HG03442 (cell line): ENCODE data around the gene CCDC81.
"Not testable (repeated sequence)": the region's sequence is repeated elsewhere in the genome, so short reads cannot be mapped to it uniquely, and the experiment has no call there.

Experiments used
- ATAC-seq: cut with Tn5 transposase; IDR thresholded peaks from one replicate; pipeline ENCODE4 v1.9.1; 2021; ENCODE audit warnings: mild to moderate bottlenecking, moderate library complexity; ENCODE audit not compliant: unreplicated experiment

Gene CCDC81

DNA sequence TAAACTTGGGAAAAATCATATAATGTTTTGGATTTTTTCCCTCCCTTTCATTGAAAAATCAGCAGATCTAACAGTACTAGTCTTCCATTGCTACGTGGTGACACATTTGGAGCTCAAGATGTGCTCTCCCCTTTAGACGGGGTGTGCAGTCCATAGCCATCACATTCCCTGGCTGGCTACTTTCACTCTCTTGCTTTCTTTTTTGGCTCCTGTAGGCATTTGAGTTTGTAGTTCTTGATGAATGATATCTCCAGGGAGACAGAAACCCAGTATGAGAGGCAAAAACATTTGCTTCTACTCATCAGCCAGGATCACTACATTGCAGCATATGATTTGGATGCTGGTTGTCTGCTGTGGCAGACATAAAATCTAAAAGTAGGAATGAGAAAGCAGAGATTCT, 12.1 kb downstream of the CCDC81 start:
- ATAC-seq = no peak

DNA sequence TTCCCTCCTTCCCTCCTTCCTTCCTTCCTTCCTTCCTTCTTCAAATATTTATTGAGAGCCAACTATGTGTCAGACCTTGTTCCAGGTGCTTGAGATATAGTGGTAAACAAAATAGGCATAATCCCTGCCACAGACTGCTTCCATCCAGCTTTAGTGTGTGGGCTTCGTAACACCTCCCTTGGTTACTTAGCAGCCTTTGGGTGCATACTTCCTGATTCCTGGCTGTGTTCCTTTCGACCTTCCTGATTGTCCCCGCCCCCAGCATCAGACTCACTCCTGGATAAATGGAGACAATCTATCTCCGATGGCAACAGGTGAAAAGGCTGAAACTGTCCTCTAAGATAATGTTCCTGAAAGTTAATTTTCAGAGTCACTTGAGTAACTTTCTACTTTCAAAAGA, 13.5 kb downstream of the CCDC81 start:
- ATAC-seq = no peak

GRCh38 chr11:86390487-86390886, 15.8 kb downstream of the CCDC81 start:
- no peak for ATAC-seq

GRCh38 chr11:86395061-86395551, 20.4 kb downstream of the CCDC81 start:
- no peak for ATAC-seq

DNA sequence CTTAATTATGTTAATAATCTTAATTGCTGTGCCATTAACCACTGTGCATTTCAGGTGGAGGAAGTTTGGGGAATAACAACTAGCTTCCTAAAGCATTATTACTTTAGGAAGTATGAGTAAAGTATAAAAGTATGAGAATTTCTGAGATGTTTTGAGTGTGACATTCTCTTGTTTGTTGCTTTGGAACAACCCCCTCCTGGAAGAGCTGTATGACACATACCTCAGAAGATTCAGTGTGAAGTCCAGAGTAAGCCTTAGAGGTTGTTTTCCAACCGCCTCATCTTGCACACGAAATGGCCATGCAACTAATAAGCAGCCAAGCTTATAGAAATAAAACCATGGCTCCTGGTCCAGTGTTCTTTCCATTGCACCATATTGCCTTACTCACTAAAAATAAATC, 21.7 kb downstream of the CCDC81 start:
- no peak for ATAC-seq

GRCh38 chr11:86397351-86397750, 22.7 kb downstream of the CCDC81 start:
- no peak for ATAC-seq

DNA sequence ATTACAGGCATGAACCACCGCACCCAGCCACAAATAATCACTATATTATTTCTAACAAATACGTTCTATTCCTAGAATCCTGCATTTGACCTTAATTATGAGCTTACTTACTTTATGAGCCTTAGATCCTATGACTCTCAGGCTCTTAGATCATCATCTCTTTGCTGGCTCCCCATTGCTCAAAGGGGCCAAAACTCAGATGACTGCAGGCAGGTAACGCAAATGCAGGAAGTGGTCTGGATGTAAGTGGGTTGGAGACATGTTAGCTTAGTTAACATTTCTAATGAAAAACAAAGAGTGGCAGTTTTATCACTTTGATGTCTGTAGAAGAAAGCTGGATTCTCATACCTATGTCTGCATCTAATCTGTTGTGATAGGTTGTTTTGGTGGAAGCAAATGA, 23.4 kb downstream of the CCDC81 start:
- ATAC-seq = no peak

GRCh38 chr11:86403458-86403857, 28.8 kb downstream of the CCDC81 start:
- no peak for ATAC-seq

DNA sequence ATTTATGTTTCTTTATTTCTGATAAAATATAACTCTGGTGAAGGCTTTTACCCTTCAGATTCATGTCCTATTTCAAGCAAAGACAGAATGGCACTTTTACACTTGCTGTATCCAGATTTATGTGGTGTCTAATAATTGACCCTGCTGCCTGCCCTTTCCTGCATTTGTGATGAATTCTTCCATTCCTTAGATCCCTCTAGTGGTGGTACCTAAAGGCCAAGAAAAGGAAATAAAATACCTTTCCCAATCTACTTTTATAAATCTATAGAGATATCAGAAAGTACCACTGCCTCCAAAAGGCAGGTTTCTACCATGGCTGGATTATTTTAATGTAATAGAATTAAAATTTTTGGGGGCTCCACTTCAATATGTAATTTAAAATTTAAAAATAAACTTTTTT, 34.2 kb downstream of the CCDC81 start:
- ATAC-seq = no peak

DNA sequence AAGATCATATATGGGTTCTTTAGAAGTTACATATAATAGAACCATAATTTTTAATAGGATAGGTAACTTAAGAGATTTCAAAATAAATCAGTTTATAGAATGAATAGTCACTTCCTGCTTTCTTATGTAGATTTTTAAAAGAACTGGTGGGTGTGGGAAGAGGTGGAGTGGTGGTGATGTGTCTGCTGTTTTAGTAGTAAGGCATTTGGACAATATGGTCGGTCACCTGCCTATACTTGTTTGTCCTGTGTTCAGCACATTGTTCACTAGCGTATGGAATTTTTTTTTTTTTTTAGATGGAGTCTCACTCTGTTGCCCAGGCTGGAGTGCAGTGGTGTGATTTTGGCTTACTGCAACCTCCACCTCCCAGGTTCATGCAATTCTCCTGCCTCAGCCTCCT, 39.3 kb downstream of the CCDC81 start:
- ATAC-seq = no peak

- ATAC-seq = no peak
These were observed 40.3 kb downstream of the CCDC81 start for GRCh38 chr11:86415026-86415425.

GRCh38 chr11:86416494-86416893, 41.8 kb downstream of the CCDC81 start:
- no peak for ATAC-seq

DNA sequence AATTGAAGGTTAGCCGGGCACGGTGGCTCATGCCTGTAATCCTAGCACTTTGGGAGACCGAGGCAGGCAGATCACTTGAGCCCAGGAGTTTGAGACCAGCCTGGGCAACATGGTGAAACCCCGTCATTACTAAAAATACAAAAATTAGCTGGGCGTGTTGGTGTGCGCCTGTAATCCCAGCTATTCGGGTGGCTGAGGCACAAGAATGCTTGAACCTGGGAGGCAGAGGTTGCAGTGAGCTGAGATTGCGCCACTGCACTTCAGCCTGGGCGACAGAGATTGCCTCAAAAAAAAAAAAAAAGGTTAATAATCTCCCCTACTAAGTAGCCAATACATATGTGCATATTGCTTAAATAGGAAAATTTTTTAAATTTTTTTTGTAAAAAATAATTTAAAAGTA, 42.3 kb downstream of the CCDC81 start:
- ATAC-seq = not testable (repeated sequence)

- ATAC-seq = no peak
These were observed 43.4 kb downstream of the CCDC81 start for GRCh38 chr11:86418106-86418505.

DNA sequence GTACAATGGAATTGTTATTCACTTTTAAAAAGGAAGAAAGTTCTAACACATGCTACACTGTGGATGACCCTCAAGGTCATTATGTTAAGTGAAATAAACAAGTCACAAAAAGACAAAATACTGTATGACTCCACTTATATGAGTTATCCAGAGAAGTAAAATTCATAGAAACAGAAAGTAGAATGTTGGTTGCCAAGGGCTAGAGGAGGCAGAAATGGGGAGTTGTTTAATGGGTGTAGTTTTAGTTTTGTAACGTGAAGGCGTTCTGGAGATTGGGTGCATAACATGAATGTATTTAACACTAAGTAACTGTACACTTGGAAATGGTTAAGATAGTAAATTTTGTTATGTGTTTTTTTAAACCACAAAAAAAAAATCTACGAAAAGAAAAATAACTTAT, 43.8 kb downstream of the CCDC81 start:
- ATAC-seq = no peak

- peak; percentile 47 for ATAC-seq
These were observed 44.2 kb downstream of the CCDC81 start for GRCh38 chr11:86418917-86419316.

- no peak for ATAC-seq
These were observed 47.3 kb downstream of the CCDC81 start for GRCh38 chr11:86421946-86422345.

- no peak for ATAC-seq
These were observed 47.7 kb downstream of the CCDC81 start for GRCh38 chr11:86422371-86422770.

GRCh38 chr11:86423488-86423887, 48.8 kb downstream of the CCDC81 start:
- ATAC-seq = not testable (repeated sequence)

DNA sequence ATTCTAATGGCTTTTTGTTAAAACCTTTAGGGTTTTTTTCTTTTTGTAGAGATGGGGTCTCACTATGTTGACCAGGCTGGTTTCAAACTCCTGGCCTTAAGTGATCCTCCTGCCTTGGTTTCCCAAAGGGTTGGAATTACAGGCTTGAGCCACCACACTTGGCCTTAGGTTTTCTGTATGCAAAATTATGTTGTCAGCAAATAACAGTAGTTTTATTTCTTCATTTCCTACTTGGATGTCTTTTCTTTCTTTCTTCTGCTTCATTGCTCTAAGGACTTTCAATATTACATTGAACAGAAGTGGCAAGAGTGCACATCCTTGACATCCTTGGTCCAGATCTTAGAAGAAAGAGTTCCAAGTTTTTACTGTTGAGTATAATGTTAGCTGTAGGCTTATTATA, 52.8 kb downstream of the CCDC81 start:
- no peak for ATAC-seq

GRCh38 chr11:86431258-86431657, 56.6 kb downstream of the CCDC81 start:
- ATAC-seq = peak; percentile 94

DNA sequence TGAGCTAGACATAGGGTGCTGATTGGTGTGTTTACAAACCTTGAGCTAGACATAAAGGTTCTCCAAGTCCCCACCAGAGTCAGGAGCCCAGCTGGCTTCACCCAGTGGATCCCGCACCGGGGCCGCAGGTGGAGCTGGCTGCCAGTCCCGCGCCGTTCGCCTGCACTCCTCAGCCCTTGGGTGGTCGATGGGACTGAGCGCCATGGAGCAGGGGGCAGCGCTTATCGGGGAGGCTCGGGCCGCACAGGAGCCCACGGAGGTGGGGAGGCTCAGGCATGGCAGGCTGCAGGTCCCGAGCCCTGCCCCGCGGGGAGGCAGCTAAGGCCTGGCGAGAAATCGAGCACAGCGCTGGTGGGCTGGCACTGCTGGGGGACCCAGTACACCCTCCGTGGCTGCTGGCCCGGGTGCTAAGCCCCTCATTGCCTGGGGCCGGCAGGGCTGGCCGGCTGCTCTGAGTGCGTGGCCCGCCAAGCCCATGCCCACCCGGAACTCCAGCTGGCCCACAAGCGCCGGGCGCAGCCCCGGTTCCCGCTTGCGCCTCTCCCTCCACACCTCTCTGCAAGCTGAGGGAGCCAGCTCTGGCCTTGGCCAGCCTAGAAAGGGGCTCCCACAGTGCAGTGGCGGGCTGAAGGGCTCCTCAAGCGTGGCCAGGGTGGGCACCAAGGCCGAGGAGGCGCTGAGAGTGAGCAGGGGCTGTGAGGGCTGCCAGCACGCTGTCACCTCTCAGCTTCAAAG, 58.8 kb downstream of the CCDC81 start:
- not testable (repeated sequence) for ATAC-seq

GRCh38 chr11:86435711-86436110, 61.0 kb downstream of the CCDC81 start:
- ATAC-seq = no peak
